Hematopoietic multipotent progenitor cell treated with erythropoietin and hydrocortisone succinate and interleukin-3 and kit ligand, for 6 days (in vitro differentiated cells): Measurements from ENCODE around the gene DUSP22.

ENCODE experiments used
- DNase-seq: peaks from one replicate; pipeline ENCODE4 v3.0.0-alpha.2; 2015

The DUSP22 gene

GRCh38 chr6:298233-299103 lies 6.2 kb downstream of the DUSP22 start:
- peak; percentile 70 for DNase-seq

DNA sequence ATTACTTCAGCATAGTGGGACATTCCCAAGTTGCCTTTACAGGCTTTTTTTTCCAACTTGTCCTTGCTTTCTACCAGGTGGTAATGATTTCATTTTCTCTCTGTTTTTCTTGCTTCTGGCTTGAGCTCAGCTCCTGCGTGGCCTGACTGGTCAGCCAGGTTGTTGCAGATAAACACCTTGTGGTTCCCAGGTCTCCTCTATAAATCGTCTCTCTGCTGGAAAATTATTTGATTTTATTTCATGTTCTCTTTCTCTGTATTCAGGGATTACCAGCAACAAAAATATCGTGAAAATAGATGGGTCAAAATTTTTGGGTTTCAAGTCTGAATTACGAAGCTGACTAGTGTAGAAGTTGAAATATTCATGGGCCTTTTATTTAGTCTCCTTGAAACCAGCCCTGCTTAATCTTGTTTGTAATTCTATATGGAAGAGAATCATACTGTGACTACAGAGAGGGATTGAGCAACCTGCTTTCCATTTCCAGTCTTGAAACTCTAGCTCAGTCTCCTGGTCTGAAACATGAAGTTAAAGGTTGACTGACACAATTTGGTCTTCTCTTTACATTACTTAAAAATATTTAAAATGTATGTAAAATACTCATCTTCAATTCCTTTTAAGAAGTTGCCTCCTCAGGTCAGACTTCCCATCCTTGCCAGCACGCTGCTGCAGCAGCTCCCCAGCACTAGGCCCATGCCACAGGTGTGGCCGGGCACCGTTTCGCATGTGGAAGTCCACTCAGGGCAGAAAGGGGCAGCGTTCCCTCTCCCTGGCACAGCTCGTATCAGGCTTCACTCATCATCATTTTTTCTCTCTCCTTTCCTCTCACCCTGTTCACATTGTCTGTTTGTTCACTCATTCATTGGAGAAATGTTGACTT lies 7.1 kb downstream of the DUSP22 start:
- no peak for DNase-seq

DNA sequence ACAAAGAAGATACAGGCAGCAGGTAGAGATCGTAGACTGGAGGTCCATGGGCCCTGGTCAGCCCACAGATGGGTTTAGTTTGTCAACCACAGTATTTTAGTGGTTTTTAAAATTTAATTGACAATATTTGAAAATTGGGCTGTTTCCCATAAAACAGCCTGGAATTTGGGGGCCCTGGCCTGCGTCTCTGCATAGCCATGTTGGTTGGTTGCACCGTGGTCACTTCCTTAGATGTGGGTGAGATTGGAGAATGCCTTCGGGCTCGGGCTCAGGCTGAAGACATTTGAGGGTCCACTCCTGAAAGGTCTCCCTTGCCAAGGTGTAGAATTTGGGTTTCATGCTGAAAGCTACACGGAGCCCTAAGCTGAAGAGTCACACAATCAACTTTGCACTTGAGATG lies 7.7 kb downstream of the DUSP22 start:
- DNase-seq, result no peak

DNA sequence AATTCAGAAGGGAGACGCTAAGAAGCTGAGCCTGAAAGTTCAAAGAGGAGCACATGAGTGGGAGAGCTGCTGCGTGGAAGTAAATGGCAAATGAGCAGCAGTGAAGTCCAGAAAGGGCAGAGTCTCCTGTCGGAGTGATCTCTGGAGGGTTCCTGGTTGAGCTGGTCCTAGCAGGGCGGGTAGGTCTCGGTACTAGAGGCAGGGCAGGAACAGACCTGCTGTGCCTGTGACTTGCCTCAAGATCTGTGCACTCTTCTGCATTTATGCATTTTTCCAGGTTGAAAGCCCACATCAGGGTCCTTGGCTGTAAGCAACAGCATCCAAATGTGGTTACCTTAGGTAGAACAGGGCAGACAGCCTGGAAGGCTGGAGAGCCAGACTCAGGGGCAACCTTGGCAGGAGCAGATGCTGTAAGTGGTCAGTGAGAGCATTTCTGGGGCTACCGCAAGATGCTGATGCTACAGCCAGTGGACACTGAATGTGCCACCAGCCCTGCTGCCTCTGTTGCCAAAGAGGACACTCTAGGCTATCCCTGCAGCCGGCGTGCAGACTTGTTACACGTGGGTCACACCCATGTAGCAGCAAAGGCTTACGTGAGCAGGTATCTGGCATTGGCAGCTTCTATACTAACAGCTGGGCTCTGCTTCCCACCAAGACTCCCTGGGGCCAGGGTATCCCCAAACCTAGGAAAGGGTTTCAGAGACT lies 8.4 kb downstream of the DUSP22 start:
- no peak for DNase-seq

- DNase-seq, result no peak
Observed at GRCh38 chr6:301526-301925, 9.2 kb downstream of the DUSP22 start.

DNA sequence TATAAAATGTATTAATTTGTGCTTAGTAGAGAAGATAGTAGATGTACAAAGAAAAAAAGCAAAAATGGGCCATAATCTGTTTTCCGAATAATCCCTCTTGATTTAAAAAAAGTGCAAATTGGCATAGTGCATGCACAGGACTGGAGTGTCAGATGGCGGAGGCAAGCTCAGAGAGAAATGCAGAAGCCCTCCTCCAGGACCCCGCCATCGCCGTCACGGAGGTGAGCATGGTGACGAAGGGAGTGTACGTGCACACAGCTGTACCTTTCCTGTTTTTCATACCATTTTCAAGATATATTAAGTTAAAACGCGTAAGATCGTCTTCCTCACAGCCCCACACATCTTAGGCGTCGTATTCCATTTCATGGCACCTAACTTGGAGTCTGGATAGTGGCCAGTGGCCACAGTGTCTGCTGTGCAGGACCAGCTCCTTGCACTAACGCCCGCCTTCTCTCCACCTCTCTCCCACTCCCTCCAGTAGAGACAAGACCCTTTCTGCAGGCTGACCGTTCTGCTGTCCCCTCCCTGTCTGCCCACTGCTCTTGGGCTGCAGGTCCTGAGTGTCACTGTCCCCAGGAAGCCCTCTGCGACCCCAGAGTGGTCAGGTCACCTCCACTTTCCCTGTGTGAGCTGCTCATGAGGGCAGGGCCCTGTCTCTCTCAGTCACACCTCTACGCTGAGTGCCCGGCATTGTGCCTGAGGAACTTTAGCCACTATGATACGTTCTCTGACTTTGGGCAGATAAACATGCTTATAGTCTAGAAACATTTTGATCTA lies 9.8 kb downstream of the DUSP22 start:
- DNase-seq, result no peak

- DNase-seq, result no peak
Observed at GRCh38 chr6:302760-303159, 10.5 kb downstream of the DUSP22 start.

GRCh38 chr6:303263-303662 lies 11.0 kb downstream of the DUSP22 start:
- DNase-seq, result no peak

DNA sequence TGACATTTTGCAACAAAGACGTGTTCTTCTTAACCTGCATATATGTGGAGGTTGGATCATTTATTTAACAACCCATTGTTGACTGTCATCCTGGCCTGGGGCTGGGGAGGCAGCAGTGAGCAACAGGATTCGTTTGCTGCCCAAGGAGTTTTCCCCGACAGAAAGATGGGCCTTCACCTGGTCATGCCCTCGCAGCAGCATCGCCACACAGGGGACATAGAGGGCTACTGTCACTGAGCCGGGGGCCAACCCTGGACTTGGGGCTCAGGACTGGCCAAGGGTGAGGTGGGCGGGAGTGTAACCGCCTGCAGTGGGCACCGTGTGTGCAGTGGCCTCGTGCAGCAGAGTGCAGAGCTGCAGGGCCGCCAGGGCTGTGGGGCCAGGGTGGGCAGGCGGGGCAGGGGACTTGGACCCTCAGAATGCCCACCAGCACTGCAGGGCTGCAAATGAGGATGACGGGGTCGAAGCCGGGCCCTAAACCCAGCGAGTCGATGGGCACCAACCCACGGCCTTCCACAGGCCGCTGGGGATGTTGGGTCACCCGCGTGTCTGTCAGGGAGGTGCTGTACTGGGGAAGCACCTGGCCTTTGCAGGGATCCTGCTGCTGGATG lies 11.8 kb downstream of the DUSP22 start:
- no peak for DNase-seq

GRCh38 chr6:304833-305370 lies 12.6 kb downstream of the DUSP22 start:
- DNase-seq, result no peak

DNA sequence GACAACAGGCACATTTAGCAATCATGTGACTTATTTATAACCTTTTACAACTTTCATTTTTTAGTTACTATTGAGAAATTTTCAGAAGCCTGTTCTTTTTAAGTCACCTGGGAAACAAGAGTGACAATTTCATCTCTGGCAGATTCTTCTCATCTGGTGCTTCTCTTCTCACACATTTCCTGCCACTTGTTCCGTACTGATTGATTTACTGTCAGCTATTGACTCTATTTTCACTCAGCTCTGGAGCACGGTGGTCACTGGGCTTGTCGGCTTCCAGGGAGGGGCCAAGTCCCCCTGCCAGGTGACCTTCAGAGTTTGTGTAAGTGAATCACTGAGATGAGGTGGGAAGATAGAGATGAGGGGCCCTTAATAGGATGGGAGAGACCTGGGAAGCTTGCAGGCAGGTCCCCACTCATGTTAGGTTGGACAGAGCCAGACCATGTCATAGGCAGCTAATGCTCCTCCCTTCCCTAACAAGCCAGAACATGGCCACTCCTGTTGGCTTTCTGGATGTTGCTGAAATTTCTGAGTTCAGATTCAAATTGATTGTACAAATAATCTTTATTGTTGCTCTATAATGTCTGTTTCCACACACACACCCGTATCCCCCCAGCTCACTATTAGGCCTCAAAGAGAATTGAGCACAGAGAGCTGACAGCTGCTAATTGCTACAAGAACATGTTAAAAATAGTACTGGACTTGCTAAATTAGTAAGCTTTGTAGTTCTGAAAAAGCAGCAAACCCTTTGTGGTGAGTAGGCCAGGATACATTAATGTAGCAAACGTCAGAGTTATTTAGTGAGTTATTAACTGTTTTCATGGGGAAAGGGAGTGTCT lies 13.3 kb downstream of the DUSP22 start:
- no peak for DNase-seq

- DNase-seq, result no peak
Observed at GRCh38 chr6:306641-307061, 14.4 kb downstream of the DUSP22 start.

- no peak for DNase-seq
Observed at GRCh38 chr6:307065-307814, 15.0 kb downstream of the DUSP22 start.

- no peak for DNase-seq
Observed at GRCh38 chr6:307874-308273, 15.6 kb downstream of the DUSP22 start.

DNA sequence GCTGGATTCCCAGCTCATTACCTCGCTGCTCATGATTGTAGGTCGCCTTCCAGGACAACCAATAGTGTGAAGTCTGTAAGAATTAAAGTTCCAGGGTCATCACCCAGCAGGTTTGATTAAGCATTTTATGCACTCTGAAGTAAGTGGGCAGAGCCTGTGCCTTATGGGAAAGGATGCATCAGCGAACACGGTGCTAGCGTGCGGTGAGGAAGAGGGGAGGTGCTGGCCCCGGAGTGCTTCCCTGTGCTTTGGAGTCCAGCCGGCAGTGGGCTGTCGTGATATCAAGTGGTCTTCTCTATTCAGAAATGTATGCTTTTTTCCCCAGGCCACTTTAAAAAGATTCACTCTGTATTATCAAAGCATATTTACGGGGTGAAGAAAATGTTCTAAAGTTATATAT lies 16.0 kb downstream of the DUSP22 start:
- DNase-seq, result no peak

GRCh38 chr6:308768-309167 lies 16.5 kb downstream of the DUSP22 start:
- DNase-seq, result no peak

GRCh38 chr6:309947-310346 lies 17.7 kb downstream of the DUSP22 start:
- DNase-seq, result no peak

DNA sequence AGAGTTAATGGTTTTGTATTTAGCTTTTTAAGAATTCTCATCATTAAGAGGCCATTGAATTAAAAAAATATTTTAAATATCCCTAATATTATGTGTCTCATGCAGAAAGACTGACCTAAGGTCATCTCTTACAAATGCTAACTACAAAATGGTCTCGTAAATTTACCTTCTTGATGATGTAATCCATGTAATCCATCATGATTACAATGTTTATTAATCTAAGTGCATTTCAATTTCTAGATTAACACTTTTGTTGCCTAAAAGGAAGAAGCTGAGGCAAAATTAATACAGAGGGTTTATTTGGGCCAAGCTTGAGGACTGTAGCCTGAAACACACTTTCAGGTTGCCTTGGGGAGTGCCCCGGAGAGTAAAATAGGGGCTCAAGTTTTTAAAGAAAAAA lies 18.4 kb downstream of the DUSP22 start:
- DNase-seq, result no peak

- DNase-seq, result peak; percentile 62
Observed at GRCh38 chr6:311679-312220, 19.5 kb downstream of the DUSP22 start.

DNA sequence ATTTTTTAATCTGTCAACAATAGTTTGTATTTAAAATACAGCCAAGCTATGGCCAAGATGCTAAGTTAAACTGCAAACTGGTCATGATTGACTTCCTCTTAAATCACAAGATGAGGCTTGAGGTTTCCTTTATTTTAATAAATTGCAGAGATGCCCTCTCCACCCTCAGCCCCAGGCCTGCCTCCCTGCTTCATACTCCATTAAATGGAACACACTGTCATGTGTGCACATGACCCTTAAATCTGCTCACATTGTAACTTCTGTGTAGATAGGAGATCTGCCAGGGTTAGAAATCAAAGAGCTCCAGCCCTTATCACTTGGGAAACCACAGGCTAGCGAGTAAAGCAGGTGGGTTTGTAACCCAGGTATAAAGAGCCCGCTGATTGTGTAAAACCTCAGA lies 20.8 kb downstream of the DUSP22 start:
- peak; percentile 43 for DNase-seq
